IMR-90 (cell line): ENCODE results near the gene BMP3. TPM values are rescaled to one million over a fixed set of nuclear protein-coding genes. Genes with fewer than 3 reads are reported as not detected.

ENCODE experiments used
- ATAC-seq: fragments of 200-7000 bp; cut with Tn5 transposase; 2 replicates; pipeline ENCODE4 v1.9.1; 2020; ENCODE audit warnings: low read depth, mild to moderate bottlenecking, moderate library complexity
- BruUV-seq: library from RNA; stranded (reverse); fragments of 400-500 nt; replicated peaks from 2 replicates; lab custom pipeline; 2021; lab: Mats Ljungman, UMichigan
- CTCF ChIA-PET: fragments of 300-600 bp; formaldehyde crosslinking; extraction: SDS; loops from one replicate; lab custom pipeline; 2021; ENCODE audit warnings: antibody characterized with exemption; lab: Yijun Ruan, JAX
- POLR2A ChIA-PET: fragments of 300-600 bp; sonication (Branson Sonifier 250); formaldehyde crosslinking; loops from one replicate; lab custom pipeline; 2022; ENCODE audit warnings: antibody characterized with exemption; ENCODE audit not compliant: unreplicated experiment; lab: Charles Lee
- DNase-seq: peaks from one replicate; pipeline ENCODE4 v3.0.0; 2013
- H2AFZ ChIP-seq: replicated peaks from 2 replicates; pipeline ENCODE3; 2013; ENCODE audit warnings: low read length, mild to moderate bottlenecking; ENCODE audit not compliant: poor library complexity
- H2AK5ac ChIP-seq: 2 replicates; pipeline ENCODE4 v1.6.1; 2013; ENCODE audit warnings: low read depth, low read length, inconsistent platforms
- H2AK9ac ChIP-seq: replicated peaks from 2 replicates; pipeline ENCODE3; 2013; ENCODE audit warnings: mild to moderate bottlenecking, low read depth, low read length, moderate library complexity; ENCODE audit not compliant: poor library complexity
- H2BK120ac ChIP-seq: 2 replicates; pipeline ENCODE4 v1.6.1; 2013; ENCODE audit warnings: low read depth, low read length, inconsistent platforms
- H2BK15ac ChIP-seq: 3 replicates; pipeline ENCODE4 v1.6.1; 2013; ENCODE audit warnings: low read depth, low read length, inconsistent platforms
- H2BK20ac ChIP-seq: 2 replicates; pipeline ENCODE4 v1.6.1; 2013; ENCODE audit warnings: low read depth, mild to moderate bottlenecking, inconsistent platforms, low read length, moderate library complexity
- H2BK5ac ChIP-seq: 2 replicates; pipeline ENCODE4 v1.6.1; 2013; ENCODE audit warnings: mild to moderate bottlenecking, low read depth, low read length, inconsistent platforms; ENCODE audit not compliant: poor library complexity, severe bottlenecking
- H3K14ac ChIP-seq: replicated peaks from 2 replicates; pipeline ENCODE4 v1.6.1; 2013; ENCODE audit warnings: low read depth, low read length, inconsistent platforms
- H3K18ac ChIP-seq: 2 replicates; pipeline ENCODE4 v1.6.1; 2013; ENCODE audit warnings: low read depth, low read length, control low read depth
- H3K23ac ChIP-seq: 2 replicates; pipeline ENCODE4 v1.6.1; 2013; ENCODE audit warnings: low read depth, low read length, inconsistent platforms
- H3K27ac ChIP-seq: 2 replicates; pipeline ENCODE4 v1.5.1; 2013; ENCODE audit warnings: mild to moderate bottlenecking, control low read depth, low read length; ENCODE audit not compliant: insufficient read depth
- H3K27me3 ChIP-seq: 2 replicates; pipeline ENCODE4 v1.6.1; 2013; ENCODE audit warnings: low read length; ENCODE audit not compliant: control insufficient read depth, insufficient read depth
- H3K36me3 ChIP-seq: 2 replicates; pipeline ENCODE4 v1.6.1; 2013; ENCODE audit warnings: low read length, mixed read lengths; ENCODE audit not compliant: control insufficient read depth, insufficient read depth
- H3K4ac ChIP-seq: 2 replicates; pipeline ENCODE4 v1.6.1; 2013; ENCODE audit warnings: low read depth, low read length, inconsistent platforms
- H3K4me1 ChIP-seq: 2 replicates; pipeline ENCODE4 v1.6.1; 2013; ENCODE audit warnings: low read length, mixed read lengths; ENCODE audit not compliant: control insufficient read depth, insufficient read depth
- H3K4me2 ChIP-seq: 2 replicates; pipeline ENCODE4 v1.6.1; 2013; ENCODE audit warnings: low read depth, mild to moderate bottlenecking, control low read depth, low read length, moderate library complexity
- H3K4me3 ChIP-seq: 2 replicates; pipeline ENCODE4 v1.5.1; 2013; ENCODE audit warnings: low read depth, mild to moderate bottlenecking, control low read depth, low read length, moderate library complexity; ENCODE audit not compliant: insufficient read depth
- H3K56ac ChIP-seq: 2 replicates; pipeline ENCODE4 v1.6.1; 2013; ENCODE audit warnings: low read length, inconsistent platforms; ENCODE audit not compliant: insufficient read depth; ENCODE audit errors: extremely low read depth
- H3K79me1 ChIP-seq, 2 experiments: 2 replicates each; pipeline ENCODE4 v1.6.1; 2013; ENCODE audit warnings: low read length in 2 of 2, inconsistent platforms in 1 of 2, low read depth in 1 of 2
- H3K9ac ChIP-seq: 2 replicates; pipeline ENCODE4 v1.6.1; 2013; ENCODE audit warnings: low read depth, low read length, control low read depth
- H3K9me1 ChIP-seq: 2 replicates; pipeline ENCODE4 v1.6.1; 2013; ENCODE audit warnings: low read length, inconsistent platforms; ENCODE audit not compliant: insufficient read depth
- H3K9me3 ChIP-seq: 2 replicates; pipeline ENCODE4 v1.6.1; 2013; ENCODE audit warnings: low read length; ENCODE audit not compliant: control insufficient read depth, insufficient read depth
- H4K20me1 ChIP-seq: 2 replicates; pipeline ENCODE4 v1.6.1; 2013; ENCODE audit warnings: low read length, inconsistent platforms; ENCODE audit not compliant: insufficient read depth
- H4K5ac ChIP-seq: 2 replicates; pipeline ENCODE4 v1.6.1; 2013; ENCODE audit warnings: mild to moderate bottlenecking, low read depth, low read length, control low read depth
- H4K8ac ChIP-seq, 2 experiments: 2 replicates each; pipeline ENCODE4 v1.6.1; 2013; ENCODE audit warnings: low read depth in 2 of 2, low read length in 2 of 2, control low read depth in 1 of 2, inconsistent platforms in 1 of 2
- H4K91ac ChIP-seq: 2 replicates; pipeline ENCODE4 v1.6.1; 2013; ENCODE audit warnings: low read depth, low read length, inconsistent platforms; ENCODE audit not compliant: insufficient read depth
- BHLHE40 ChIP-seq: fragments of 150-350 bp; IDR thresholded peaks from 2 replicates; pipeline ENCODE4 v1.6.1; 2016; ENCODE audit warnings: mild to moderate bottlenecking, low read depth, low read length
- CEBPB ChIP-seq: IDR thresholded peaks from 2 replicates; pipeline ENCODE4 v1.6.1; 2012; ENCODE audit warnings: low read depth, low read length, improper control_type of control experiment
- CHD1 ChIP-seq: IDR thresholded peaks from 2 replicates; pipeline ENCODE4 v1.6.1; 2012; ENCODE audit warnings: low read depth, low read length, improper control_type of control experiment
- ELK1 ChIP-seq: fragments of 150-350 bp; IDR thresholded peaks from 2 replicates; pipeline ENCODE4 v1.6.1; 2016; ENCODE audit warnings: low read depth, mild to moderate bottlenecking, low read length, moderate library complexity, borderline replicate concordance
- FOS ChIP-seq: fragments of 150-350 bp; IDR thresholded peaks from 2 replicates; pipeline ENCODE4 v1.6.1; 2016; ENCODE audit warnings: low read depth, low read length
- MAFK ChIP-seq: IDR thresholded peaks from 2 replicates; pipeline ENCODE4 v1.6.1; 2012; ENCODE audit warnings: low read depth, low read length, improper control_type of control experiment
- MAZ ChIP-seq: IDR thresholded peaks from 2 replicates; pipeline ENCODE4 v1.6.1; 2012; ENCODE audit warnings: low read depth, mild to moderate bottlenecking, low read length, improper control_type of control experiment, moderate library complexity, borderline replicate concordance
- MXI1 ChIP-seq: IDR thresholded peaks from 2 replicates; pipeline ENCODE4 v1.6.1; 2012; ENCODE audit warnings: low read depth, mild to moderate bottlenecking, low read length, moderate library complexity, borderline replicate concordance
- NFE2L2 ChIP-seq: fragments of 150-350 bp; IDR thresholded peaks from 2 replicates; pipeline ENCODE4 v1.6.1; 2016; ENCODE audit warnings: low read depth, mild to moderate bottlenecking, low read length
- POLR2A ChIP-seq: IDR thresholded peaks from 2 replicates; pipeline ENCODE4 v1.6.1; 2012; ENCODE audit warnings: mild to moderate bottlenecking, low read depth, low read length
- RAD21 ChIP-seq: IDR thresholded peaks from 2 replicates; pipeline ENCODE4 v1.6.1; 2012; ENCODE audit warnings: low read length, improper control_type of control experiment
- RCOR1 ChIP-seq: IDR thresholded peaks from 2 replicates; pipeline ENCODE4 v1.6.1; 2012; ENCODE audit warnings: mild to moderate bottlenecking, low read length, improper control_type of control experiment; ENCODE audit not compliant: insufficient replicate concordance
- RFX5 ChIP-seq: IDR thresholded peaks from 2 replicates; pipeline ENCODE4 v1.8.0; 2012; ENCODE audit warnings: low read depth, mild to moderate bottlenecking, low read length, moderate library complexity
- SMC3 ChIP-seq: fragments of 150-350 bp; IDR thresholded peaks from 2 replicates; pipeline ENCODE4 v1.6.1; 2016; ENCODE audit warnings: low read depth, mild to moderate bottlenecking, antibody characterized with exemption, low read length, moderate library complexity
- USF2 ChIP-seq: fragments of 150-350 bp; IDR thresholded peaks from 2 replicates; pipeline ENCODE4 v1.6.1; 2017; ENCODE audit warnings: mild to moderate bottlenecking, antibody characterized with exemption, low read length, low read depth
- WGBS, 2 experiments: methylation state at CpG; one replicate each; pipeline versions ENCODE4 v1.1.5 to v1.1.7; 2013; ENCODE audit warnings: missing lambda C conversion rate in 2 of 2; ENCODE audit not compliant: insufficient read length in 1 of 2; ENCODE audit errors: extremely low coverage in 2 of 2; 5-methylcytosine and 5-hydroxymethylcytosine counted together
- dilution Hi-C: fragments of 300-500 bp; cut with HindIII; formaldehyde crosslinking; loops from one replicate; pipeline ENCODE4 v1.14.3; 2018; ENCODE audit warnings: low sequenced_read_pairs; ENCODE audit not compliant: unreplicated experiment
- in situ Hi-C: fragments of 300-500 bp; cut with MboI; formaldehyde crosslinking; loops from 3 replicates; pipeline ENCODE4 v1.14.3; 2019; ENCODE audit warnings: low sequenced_read_pairs, inconsistent platforms, mixed read lengths
- intact Hi-C: fragments of 100-400 bp; cut with micrococcal nuclease; formaldehyde crosslinking; loops from 2 replicates; pipeline ENCODE4 v1.10.0; 2022
- polyA plus RNA-seq, 3 experiments: library from polyadenylated mRNA; depleted of rRNA; stranded (reverse); fragments of >200 nt; gene quantifications; 2 replicates each; pipeline ENCODE4 v1.2.3, GENCODE V29; 2012; ENCODE audit warnings: low replicate concordance in 1 of 3
- total RNA-seq: library from RNA; depleted of rRNA; stranded (reverse); fragments of >200 nt; gene quantifications from 2 replicates; pipeline ENCODE4 v1.2.3, GENCODE V29; 2012
- TF ChIP-seq, protein P1 (sequence below): conservative IDR thresholded peaks from 2 replicates; pipeline ENCODE4 v1.5.1; 2012; ENCODE audit warnings: mild to moderate bottlenecking, low read depth, low read length, improper control_type of control experiment

The BMP3 gene
- total and polyA plus RNA-seq, 2 of the 4 experiments (the other 2 are of a cell fraction), result under 0.01 to 0.10 TPM

DNA sequence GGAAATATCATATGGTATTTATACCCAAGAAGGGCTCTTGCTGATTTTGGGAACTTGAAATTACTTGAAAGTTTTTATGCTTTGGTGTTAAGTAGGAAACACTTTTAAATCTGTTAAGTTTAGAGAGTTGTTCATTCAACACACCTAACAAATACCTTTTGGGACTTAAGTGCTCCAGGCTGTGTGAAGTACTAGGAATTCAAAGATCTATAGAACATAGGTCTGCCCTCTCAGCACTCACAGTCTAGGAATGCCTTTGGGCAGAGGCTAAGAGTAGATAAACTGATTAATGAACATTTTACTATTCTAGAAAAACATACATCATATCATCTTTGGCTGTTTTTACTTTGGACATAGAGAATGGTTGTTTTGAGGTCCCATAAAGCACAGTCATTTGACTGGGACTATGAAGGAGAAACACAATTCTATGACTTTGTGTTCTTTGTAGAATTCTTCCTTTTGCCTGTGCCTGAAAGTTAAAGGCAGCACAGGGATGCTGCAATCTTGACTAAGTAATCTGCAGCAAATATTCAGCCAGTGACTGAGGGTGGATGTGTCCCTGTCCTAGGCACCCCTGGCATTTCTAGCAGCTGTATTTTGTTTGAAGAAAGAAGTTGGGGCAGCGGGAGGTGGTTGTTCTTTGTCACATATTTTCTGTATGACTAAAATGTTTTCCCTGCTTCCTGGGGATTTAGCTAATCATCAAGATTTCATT is 8.3 kb downstream of the BMP3 start:
- CTCF ChIA-PET, result interaction anchor here (0.6 to 1.6 kb wide), 5 partner anchors 8 to 673 kb away, joined by 3 to 8 read pairs (median 4); partner anchors contain the start of gene BMP3
- no peak overlapping the region for H3K18ac ChIP-seq
- H4K91ac ChIP-seq, result no peak overlapping the region
- no peak overlapping the region for H2AK5ac ChIP-seq
- dilution Hi-C loops (no loop called here), in situ Hi-C loops (no loop called here), intact Hi-C loops (no loop called here)
- H2AFZ ChIP-seq, result no peak overlapping the region
- H3K79me1 ChIP-seq, result no peaks in the 10 kb centered on the region
- H4K20me1 ChIP-seq, result no peaks in the 10 kb centered on the region
- no TSS peak for BruUV-seq
- DNase-seq, result no peak
- WGBS, 2 experiments, result no CpG with 5 or more reads among the region's 1 CpG
- H3K23ac ChIP-seq, result no peak overlapping the region
- H4K8ac ChIP-seq, result no peak overlapping the region
- H3K27me3 ChIP-seq, result peaks cover 6% of the 10 kb centered on the region
- H3K36me3 ChIP-seq, result no peaks in the 10 kb centered on the region
- H2BK120ac ChIP-seq, result no peak overlapping the region
- no peak overlapping the region for H4K5ac ChIP-seq
- POLR2A ChIA-PET, result no interaction called here
- no peaks in the 10 kb centered on the region for H3K9me3 ChIP-seq
- H3K9me1 ChIP-seq, result no peaks in the 10 kb centered on the region
- H2BK15ac ChIP-seq, result no peak overlapping the region
- no peak overlapping the region for H3K4ac ChIP-seq
- no peak overlapping the region for H3K4me2 ChIP-seq
- H2BK5ac ChIP-seq, result no peak overlapping the region
- H3K9ac ChIP-seq, result no peak overlapping the region
- peaks cover 2% of the 10 kb centered on the region; the same call in 1 of the 2 replicates for H3K4me1 ChIP-seq
- H3K14ac ChIP-seq, result no peak overlapping the region
- no peak overlapping the region for H3K27ac ChIP-seq
- no peak overlapping the region for H3K56ac ChIP-seq
- TF ChIP-seq MAFK (no peak), MXI1 (no peak), CHD1 (no peak), RCOR1 (no peak), ELK1 (no peak), FOS (no peak), RAD21 (no peak), BHLHE40 (no peak), POLR2A (no peak), CEBPB (no peak), MAZ (no peak), NFE2L2 (no peak), SMC3 (no peak), RFX5 (no peak), USF2 (no peak)
- TF ChIP-seq, protein P1, sequence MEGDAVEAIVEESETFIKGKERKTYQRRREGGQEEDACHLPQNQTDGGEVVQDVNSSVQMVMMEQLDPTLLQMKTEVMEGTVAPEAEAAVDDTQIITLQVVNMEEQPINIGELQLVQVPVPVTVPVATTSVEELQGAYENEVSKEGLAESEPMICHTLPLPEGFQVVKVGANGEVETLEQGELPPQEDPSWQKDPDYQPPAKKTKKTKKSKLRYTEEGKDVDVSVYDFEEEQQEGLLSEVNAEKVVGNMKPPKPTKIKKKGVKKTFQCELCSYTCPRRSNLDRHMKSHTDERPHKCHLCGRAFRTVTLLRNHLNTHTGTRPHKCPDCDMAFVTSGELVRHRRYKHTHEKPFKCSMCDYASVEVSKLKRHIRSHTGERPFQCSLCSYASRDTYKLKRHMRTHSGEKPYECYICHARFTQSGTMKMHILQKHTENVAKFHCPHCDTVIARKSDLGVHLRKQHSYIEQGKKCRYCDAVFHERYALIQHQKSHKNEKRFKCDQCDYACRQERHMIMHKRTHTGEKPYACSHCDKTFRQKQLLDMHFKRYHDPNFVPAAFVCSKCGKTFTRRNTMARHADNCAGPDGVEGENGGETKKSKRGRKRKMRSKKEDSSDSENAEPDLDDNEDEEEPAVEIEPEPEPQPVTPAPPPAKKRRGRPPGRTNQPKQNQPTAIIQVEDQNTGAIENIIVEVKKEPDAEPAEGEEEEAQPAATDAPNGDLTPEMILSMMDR, result no peak
- no peak overlapping the region for H2AK9ac ChIP-seq
- H3K4me3 ChIP-seq, result no peak overlapping the region
- H2BK20ac ChIP-seq, result no peak overlapping the region
- peak; percentile 57 for ATAC-seq
